Sciatic nerve (tissue), 2 donors: Measurements from ENCODE around the gene FAM3D. TPM values are rescaled to one million over a fixed set of nuclear protein-coding genes. Genes with fewer than 3 reads are reported as not detected.

ENCODE experiments used
- ATAC-seq: fragments of 200-7000 bp; cut with Tn5 transposase; one replicate; pipeline ENCODE4 v1.9.1; 2020; ENCODE audit warnings: mild to moderate bottlenecking, moderate library complexity
- DNase-seq: peaks from one replicate; pipeline ENCODE4 v3.0.0-alpha.2; 2020; ENCODE audit warnings: low spot score
- intact Hi-C: fragments of 100-400 bp; cut with DNase I; formaldehyde crosslinking; loops from one replicate; pipeline ENCODE4 v1.14.2; 2022
- total RNA-seq: library from RNA; stranded (reverse); fragmentation: NEBNext Ultra II Directional; extraction: Animal tissue kit (Norgen Biotek cat#: 25700); gene quantifications from one replicate; pipeline ENCODE4 v1.2.1, GENCODE V29; 2021
- donor health status: DM: no; HTN: no; CAD: no.
- donor health status: DM: no; HTN: no; CAD: no.

FAM3D gene
- total RNA-seq, 1 donor from 2014 or later = not detected

GRCh38 chr3:58613236-58614132, 53.1 kb downstream of the FAM3D start:
- DNase-seq (no peak), ATAC-seq (no peak)
- intact Hi-C loops = no loop called here

- intact Hi-C loops = no loop called here
- no peak for ATAC-seq
These were observed 53.7 kb downstream of the FAM3D start for GRCh38 chr3:58612830-58613229.

DNA sequence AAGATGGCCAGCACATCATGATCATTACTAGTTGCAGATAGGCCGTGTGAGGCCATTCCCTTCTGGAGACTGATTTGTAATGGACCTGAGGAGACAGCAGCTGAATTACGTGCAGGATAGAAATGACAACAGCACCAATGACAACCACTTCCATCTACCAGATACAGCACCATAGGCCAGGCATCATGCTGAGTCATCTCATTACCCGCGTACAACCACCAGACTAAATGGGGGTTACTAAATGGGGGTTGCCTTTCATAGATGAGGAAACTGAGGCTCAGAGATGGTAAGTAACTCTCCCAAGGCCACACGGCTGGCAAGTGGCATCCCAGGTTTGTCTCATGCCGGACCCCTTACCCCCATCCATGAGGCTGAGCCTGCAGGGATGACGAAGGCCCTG, 56.6 kb downstream of the FAM3D start:
- DNase-seq (no peak), ATAC-seq (no peak)
- intact Hi-C loops = no loop called here

More at GRCh38 chr3:58612830-58613229, 53.7 kb downstream of the FAM3D start:
- no peak for DNase-seq

DNA sequence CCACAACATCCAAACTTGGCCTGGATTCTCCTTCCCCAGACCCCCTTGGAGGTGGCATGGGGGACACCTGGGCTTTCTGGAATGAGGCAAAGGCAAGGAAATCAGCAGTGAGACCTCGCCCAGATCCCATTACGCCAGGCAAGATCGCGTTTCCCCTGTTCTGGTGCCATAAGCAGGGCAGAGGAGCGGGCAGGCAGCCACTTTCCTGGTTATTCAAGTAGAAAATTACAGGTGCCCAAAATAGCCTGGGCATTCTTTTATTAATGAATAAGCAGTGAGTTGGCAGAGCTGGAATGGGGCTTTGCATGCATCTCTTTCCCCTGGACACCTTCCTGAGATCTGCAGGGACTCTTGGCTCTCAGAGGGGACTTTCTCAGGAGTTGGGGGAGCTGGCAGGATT, 57.9 kb downstream of the FAM3D start:
- intact Hi-C loops = no loop called here
- no peak for ATAC-seq
- DNase-seq = no peak

- no peak for DNase-seq
- intact Hi-C loops = no loop called here
- ATAC-seq = no peak
These were observed 58.8 kb downstream of the FAM3D start for GRCh38 chr3:58607816-58608215.

DNA sequence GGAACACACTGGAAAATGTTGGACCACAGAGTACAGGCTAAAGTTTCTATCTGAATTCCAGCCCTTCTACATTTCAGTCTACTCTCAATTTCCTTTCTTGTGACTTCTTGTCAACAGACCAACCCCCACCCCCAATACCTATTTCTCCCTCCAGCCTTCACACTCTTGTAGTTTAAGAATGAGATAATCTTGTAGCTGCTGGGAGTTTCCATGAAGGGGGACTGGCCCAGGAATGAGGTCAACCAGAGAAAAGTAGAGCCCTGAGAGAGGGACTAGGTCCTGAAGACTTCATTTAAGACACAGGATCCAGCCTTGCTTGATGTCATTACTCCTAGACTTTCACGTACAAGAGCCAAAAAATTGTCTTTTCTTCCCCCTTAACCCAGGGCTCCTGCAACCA, 59.9 kb downstream of the FAM3D start:
- intact Hi-C loops = no loop called here
- DNase-seq (no peak), ATAC-seq (no peak)

DNA sequence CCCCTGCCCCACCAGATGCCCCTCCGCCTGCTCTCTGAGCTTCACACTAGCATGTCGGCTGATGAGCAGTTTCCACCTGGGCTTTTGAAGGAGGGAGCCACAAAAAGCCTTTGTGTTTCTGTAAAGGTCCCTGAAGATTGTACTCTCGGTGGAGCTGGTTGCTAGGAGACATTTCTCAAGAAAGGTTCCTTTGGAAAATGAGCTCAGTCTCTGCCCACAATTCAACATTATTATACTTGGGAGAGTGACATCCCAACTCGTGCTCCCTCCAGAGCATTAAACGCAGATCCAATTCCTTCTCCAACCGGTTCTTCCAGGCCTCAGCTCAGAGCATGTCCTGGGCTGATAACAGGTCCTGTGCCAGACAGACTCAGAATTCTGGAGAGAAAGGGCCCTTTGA, 62.5 kb downstream of the FAM3D start:
- intact Hi-C loops = no loop called here
- DNase-seq (no peak), ATAC-seq (no peak)

DNA sequence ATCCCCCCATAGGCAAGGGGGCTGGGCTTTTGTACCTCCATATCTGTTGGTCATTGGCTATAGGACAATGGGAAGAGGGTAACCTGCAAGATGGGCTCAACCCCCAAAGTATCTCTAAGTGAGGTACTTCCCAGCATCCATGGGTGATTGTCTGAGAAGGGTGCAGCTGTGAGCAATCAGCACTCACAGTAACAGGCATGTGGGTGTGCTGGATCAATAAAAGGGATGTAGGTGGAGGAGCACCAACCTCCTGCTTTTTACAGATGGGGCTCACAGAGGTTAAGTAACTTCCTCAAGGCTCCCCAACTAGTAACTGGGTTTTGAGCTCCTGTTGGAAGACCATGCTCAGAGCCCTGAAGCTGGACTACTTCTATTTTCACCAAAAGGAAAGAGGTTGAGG, 63.0 kb downstream of the FAM3D start:
- no peak for ATAC-seq

GRCh38 chr3:58597770-58598310, 68.7 kb downstream of the FAM3D start:
- intact Hi-C loops = no loop called here
- ATAC-seq = peak; percentile 20
- no peak for DNase-seq

More for the DNA sequence above, 63.0 kb downstream of the FAM3D start:
- intact Hi-C loops = no loop called here
- no peak for DNase-seq

GRCh38 chr3:58596834-58597518, 69.6 kb downstream of the FAM3D start:
- intact Hi-C loops = no loop called here
- no peak for ATAC-seq
- no peak for DNase-seq

- intact Hi-C loops = no loop called here
- ATAC-seq (no peak), DNase-seq (no peak)
These were observed 72.5 kb downstream of the FAM3D start for GRCh38 chr3:58594117-58594516.

DNA sequence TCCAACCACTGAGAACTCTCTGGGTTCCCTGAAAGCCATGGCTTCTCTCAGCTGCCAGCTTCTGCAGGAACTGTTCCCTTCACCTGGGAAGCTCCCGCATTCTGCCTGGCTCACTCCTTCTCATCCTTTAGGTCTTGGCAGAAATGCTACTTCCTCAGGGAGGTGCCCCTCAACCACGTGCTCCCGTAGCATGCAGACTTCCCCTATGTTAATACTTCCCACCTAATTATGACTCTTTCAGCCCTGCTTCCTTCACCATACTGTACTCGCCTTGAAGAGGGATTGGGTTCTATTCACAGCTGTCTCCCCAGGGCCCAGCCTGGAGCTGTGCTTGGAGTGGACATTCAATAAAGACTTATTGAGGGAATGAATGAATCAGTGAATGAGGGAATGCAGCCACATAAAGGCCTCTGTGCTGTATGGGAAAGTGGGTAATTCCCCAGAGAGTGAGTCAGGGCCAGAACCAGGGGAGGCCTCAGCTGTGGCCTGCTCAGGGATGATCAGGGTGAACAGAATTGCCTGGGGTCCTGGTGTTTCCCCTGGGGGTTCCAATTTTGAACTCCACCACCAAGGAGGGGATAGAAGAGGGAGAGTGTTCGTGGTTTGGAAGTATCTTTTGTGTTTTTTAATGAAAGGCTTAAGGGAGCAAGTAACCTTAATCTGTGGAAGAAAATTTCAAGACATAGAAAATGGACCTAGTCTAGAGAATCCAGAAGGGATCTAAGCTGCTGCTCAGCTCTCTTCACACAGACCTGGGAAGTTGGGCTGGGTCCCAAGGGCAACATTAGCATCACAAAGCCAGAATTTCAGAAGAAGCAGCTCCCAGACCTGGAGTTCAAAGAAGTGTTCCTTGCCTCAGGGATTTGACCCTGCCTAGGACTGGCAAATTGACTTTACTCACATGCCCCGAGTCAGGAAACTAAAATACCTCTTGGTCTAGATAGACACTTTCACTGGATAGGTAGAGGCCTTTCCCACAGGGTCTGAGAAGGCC, 74.8 kb downstream of the FAM3D start:
- ATAC-seq (no peak), DNase-seq (no peak)
- intact Hi-C loops = no loop called here

DNA sequence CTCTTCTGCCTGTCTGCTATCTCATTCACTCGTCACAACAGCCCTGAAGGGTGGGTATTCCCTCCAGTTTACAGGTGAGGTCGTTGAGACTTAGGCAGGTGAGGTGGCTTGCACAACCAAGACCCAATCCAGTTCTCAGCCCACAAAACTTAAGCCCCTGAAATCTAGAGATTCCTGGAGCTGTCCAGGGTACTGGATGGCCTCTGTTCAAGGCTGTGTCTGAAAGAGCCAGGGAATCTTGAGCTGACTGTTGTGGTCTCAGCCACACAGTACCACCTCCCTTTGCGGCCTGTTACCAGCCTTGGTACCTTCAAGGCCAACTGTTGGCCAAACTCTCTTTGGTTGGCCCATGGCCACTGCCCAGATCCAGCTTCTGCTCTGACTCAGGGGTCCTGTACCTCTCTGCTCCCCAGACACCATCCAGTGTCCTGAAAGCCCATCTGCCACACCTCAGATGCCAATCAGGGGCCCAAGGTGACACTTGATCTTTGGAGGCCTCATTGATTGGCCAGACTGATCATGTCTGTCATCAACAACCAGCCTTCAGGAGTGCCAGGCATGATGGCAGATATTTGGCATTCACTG, 78.5 kb downstream of the FAM3D start:
- intact Hi-C loops = no loop called here
- ATAC-seq (no peak), DNase-seq (no peak)

DNA sequence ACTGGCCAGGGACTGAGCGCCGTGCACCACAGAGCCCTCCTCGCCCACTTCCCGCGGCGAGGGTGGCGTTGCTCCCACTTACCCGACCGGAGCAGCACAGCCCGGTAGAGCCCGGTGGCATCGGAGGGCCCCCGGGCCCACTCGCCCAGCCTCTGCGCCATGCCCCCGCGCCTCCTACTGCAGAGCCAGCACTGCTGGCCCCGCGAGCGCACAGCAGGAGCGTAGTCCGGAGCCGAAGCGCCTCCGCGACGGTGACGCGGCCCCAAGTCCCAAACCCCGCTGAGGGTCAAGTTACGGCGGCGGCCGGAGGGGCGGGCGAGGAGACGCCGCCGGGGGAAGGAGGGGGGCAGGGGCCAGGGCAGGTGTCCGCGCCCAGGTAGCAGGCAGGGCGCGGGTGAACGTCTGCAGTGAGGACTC, 79.8 kb downstream of the FAM3D start:
- ATAC-seq (peak; percentile 6), DNase-seq (no peak)

GRCh38 chr3:58585994-58586393, 80.6 kb downstream of the FAM3D start:
- ATAC-seq (no peak), DNase-seq (no peak)
- intact Hi-C loops = no loop called here

More for the DNA sequence above, 79.8 kb downstream of the FAM3D start:
- intact Hi-C loops = no loop called here

- ATAC-seq (peak; percentile 92), DNase-seq (peak; percentile 88)
- intact Hi-C loops = no loop called here
These were observed 81.4 kb downstream of the FAM3D start for GRCh38 chr3:58585005-58585786.

DNA sequence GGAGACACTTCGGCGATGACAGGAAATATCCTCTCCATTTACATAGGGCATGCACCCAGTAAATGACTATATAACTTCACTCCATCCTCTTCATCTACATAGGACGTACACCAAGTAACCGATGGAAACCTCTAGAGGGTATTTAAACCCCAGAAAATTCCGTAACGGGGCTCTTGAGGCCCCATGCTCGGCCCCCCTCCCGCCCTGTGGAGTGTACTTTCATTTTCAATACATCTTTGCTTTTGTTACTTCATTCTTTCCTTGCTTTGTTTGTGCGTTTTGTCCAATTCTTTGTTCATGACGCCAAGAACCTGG, 81.9 kb downstream of the FAM3D start:
- DNase-seq = no peak
- no peak for ATAC-seq
- intact Hi-C loops = no loop called here
